ENCODE measurements around the gene RNU5D-1. TPM values are rescaled to one million over a fixed set of nuclear protein-coding genes. Genes with fewer than 3 reads are reported as not detected.

The RNU5D-1 gene
- total RNA-seq, 1 experiment from 2014 or later, result not detected

DNA sequence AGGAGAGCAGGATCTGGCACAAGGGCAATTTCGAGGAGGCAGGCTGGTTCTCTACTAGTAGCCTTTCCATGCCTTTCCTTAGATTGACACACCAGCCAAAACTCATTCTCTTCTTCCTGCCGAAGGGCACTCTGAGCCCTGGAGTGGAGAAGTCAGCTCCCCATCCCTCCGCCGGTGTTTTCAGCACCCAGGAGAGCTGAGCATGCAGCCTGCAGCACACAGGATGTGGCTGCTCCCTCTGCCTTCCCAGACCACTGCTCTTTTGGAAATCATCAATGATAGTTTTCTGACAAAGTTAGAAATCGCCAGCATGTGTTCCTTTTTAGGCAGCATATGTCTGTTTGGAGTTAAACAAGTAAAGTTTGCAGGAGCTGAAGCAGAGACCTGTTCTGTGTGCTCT lies 11.7 kb downstream of the RNU5D-1 start:
- no CpG with 5 or more reads among the region's 5 CpGs for WGBS (ENCODE audit: extremely low coverage, insufficient read length, low lambda C conversion rate)
- no peak for DNase-seq

More for the DNA sequence above, 11.7 kb downstream of the RNU5D-1 start:
- Histone ChIP-seq H3K27me3 (ENCODE audit: insufficient read depth, low read length) (no peaks in the 10 kb centered on the region), H2BK15ac (ENCODE audit: low read depth, low read length) (no peak overlapping the region), H2BK12ac (ENCODE audit: insufficient read length, low read depth, low read length) (no peak overlapping the region), H3K14ac (ENCODE audit: insufficient read depth, low read length) (no peak overlapping the region), H2BK20ac (ENCODE audit: low read depth, low read length, poor library complexity, severe bottlenecking) (no peak overlapping the region), H3K23ac (ENCODE audit: insufficient read length, low read depth, low read length) (no peak overlapping the region), H4K20me1 (ENCODE audit: control insufficient read depth, insufficient read depth, insufficient read length) (no peaks in the 10 kb centered on the region), H2BK120ac (ENCODE audit: low read depth, low read length, poor library complexity, severe bottlenecking) (no peak overlapping the region), H3K4me1 (ENCODE audit: insufficient read depth, low read length) (no peaks in the 10 kb centered on the region), H3K27ac (ENCODE audit: insufficient read length, low read depth, low read length) (no peak overlapping the region), H3K79me2 (ENCODE audit: insufficient read depth, low read length) (no peaks in the 10 kb centered on the region), H4K5ac (ENCODE audit: insufficient read length, low read depth, low read length) (no peak overlapping the region), H3K9me3 (ENCODE audit: control insufficient read depth, low read depth, low read length) (no peaks in the 10 kb centered on the region), H2AK5ac (ENCODE audit: insufficient read length, low read length) (no peak overlapping the region), H4K91ac (ENCODE audit: insufficient read length, low read depth, low read length) (no peak overlapping the region), H3K18ac (ENCODE audit: insufficient read length, low read depth, low read length) (no peak overlapping the region), H3K23me2 (ENCODE audit: insufficient read length, low read depth, low read length, poor library complexity, severe bottlenecking) (no peaks in the 10 kb centered on the region), H3T11ph (ENCODE audit: low read length) (no peak overlapping the region), H3K4me2 (ENCODE audit: insufficient read depth, insufficient read length, low read length) (no peak overlapping the region), H3K56ac (ENCODE audit: insufficient read length, low read depth, low read length) (no peak overlapping the region), H3K79me1 (ENCODE audit: insufficient read depth, low read depth, low read length, poor library complexity, severe bottlenecking) (no peaks in the 10 kb centered on the region), H2BK5ac (ENCODE audit: insufficient read length, low read length) (no peak overlapping the region), H4K8ac (replicated peaks; ENCODE audit: insufficient read length, low read depth, low read length) (no peak overlapping the region), H3K4ac (ENCODE audit: low read depth, low read length) (no peak overlapping the region), H2AFZ (ENCODE audit: low read length) (no peak overlapping the region), H3K9ac (ENCODE audit: extremely low read depth, insufficient read length, low read length) (no peak overlapping the region)
- H3K27ac Mint-ChIP-seq, result no peak overlapping the region
- H3K4me3 Mint-ChIP-seq, result no peak overlapping the region
- H3K36me3 Mint-ChIP-seq (ENCODE audit: insufficient read depth in 1 of 3, low read depth in 3 of 3), result no peaks in the 10 kb centered on the region
- H3K27me3 Mint-ChIP-seq (ENCODE audit: low read depth), result no peaks in the 10 kb centered on the region
- peaks cover 3 to 7% of the 10 kb centered on the region in 2 experiments; a peak in 3 of 4 replicates for H3K4me1 Mint-ChIP-seq
- no peaks in the 10 kb centered on the region for H3K9me3 Mint-ChIP-seq
- TF ChIP-seq, protein P1, sequence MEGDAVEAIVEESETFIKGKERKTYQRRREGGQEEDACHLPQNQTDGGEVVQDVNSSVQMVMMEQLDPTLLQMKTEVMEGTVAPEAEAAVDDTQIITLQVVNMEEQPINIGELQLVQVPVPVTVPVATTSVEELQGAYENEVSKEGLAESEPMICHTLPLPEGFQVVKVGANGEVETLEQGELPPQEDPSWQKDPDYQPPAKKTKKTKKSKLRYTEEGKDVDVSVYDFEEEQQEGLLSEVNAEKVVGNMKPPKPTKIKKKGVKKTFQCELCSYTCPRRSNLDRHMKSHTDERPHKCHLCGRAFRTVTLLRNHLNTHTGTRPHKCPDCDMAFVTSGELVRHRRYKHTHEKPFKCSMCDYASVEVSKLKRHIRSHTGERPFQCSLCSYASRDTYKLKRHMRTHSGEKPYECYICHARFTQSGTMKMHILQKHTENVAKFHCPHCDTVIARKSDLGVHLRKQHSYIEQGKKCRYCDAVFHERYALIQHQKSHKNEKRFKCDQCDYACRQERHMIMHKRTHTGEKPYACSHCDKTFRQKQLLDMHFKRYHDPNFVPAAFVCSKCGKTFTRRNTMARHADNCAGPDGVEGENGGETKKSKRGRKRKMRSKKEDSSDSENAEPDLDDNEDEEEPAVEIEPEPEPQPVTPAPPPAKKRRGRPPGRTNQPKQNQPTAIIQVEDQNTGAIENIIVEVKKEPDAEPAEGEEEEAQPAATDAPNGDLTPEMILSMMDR (conservative IDR thresholded peaks at IDR 0.05), result no peak

Measured in H9 (cell line).